ENCODE data around the gene UBE2I.

GRCh38 chr16:1265826-1266225 lies 43.6 kb upstream of the UBE2I start:
- TF ChIP-seq POLR2AphosphoS5 (IDR thresholded peaks at IDR 0.05; ENCODE audit: low read depth, low read length) (no peak), POLR2A (IDR thresholded peaks at IDR 0.05; ENCODE audit: low read depth, low read length) (no peak)

Data from GM12892 (cell line).